Panc1 (cell line): Measurements from ENCODE around the gene PAX3. TPM values are rescaled to one million over a fixed set of nuclear protein-coding genes. Genes with fewer than 3 reads are reported as not detected.

ENCODE experiments used
- ATAC-seq: fragments of 200-7000 bp; cut with Tn5 transposase; 2 replicates; pipeline ENCODE4 v1.9.1; 2020; ENCODE audit warnings: mild to moderate bottlenecking, moderate library complexity
- BruUV-seq: library from RNA; stranded (reverse); fragments of 400-500 nt; replicated peaks from 2 replicates; lab custom pipeline; 2021; lab: Mats Ljungman, UMichigan
- CTCF ChIA-PET: fragments of 300-600 bp; sonication (Branson Sonifier 250); formaldehyde crosslinking; loops from one replicate; lab custom pipeline; 2022; ENCODE audit warnings: antibody characterized with exemption; lab: Charles Lee
- POLR2A ChIA-PET: fragments of 300-600 bp; sonication (Branson Sonifier 250); formaldehyde crosslinking; loops from one replicate; lab custom pipeline; 2022; ENCODE audit warnings: antibody characterized with exemption; lab: Charles Lee
- DNase-seq: peaks from one replicate; pipeline ENCODE4 v3.0.0-alpha.2; 2010; ENCODE audit warnings: low read depth, low spot score
- H3K27ac ChIP-seq: 2 replicates; pipeline ENCODE4 v1.5.1; 2011; ENCODE audit warnings: mild to moderate bottlenecking, low read length, inconsistent platforms
- H3K27me3 ChIP-seq: fragments of 200-500 bp; sonication (Bioruptor generic); 2 replicates; pipeline ENCODE4 v1.6.0; 2014; ENCODE audit warnings: low read length, inconsistent platforms; ENCODE audit not compliant: control insufficient read depth, insufficient read depth
- H3K36me3 ChIP-seq: fragments of 200-500 bp; sonication (Bioruptor generic); 2 replicates; pipeline ENCODE4 v1.5.1; 2014; ENCODE audit warnings: inconsistent platforms, mild to moderate bottlenecking, low read length, moderate library complexity; ENCODE audit not compliant: control insufficient read depth, insufficient read depth
- H3K4me1 ChIP-seq: 2 replicates; pipeline ENCODE4 v1.5.1; 2011; ENCODE audit warnings: inconsistent platforms, mild to moderate bottlenecking, low read length, moderate library complexity; ENCODE audit not compliant: control insufficient read depth, insufficient read depth
- H3K4me3 ChIP-seq, 2 experiments: 2 replicates each; pipeline ENCODE4 v1.5.1; 2011 to 2012; ENCODE audit warnings: low read depth in 2 of 2, low read length in 2 of 2, mild to moderate bottlenecking in 2 of 2, inconsistent platforms in 1 of 2, moderate library complexity in 1 of 2
- H3K9me3 ChIP-seq: fragments of 200-500 bp; sonication (Bioruptor generic); 2 replicates; pipeline ENCODE4 v1.5.1; 2014; ENCODE audit warnings: low read depth, mild to moderate bottlenecking, inconsistent platforms, low read length, moderate library complexity; ENCODE audit not compliant: control insufficient read depth, insufficient read depth
- POLR2AphosphoS5 ChIP-seq: IDR thresholded peaks from 2 replicates; pipeline ENCODE4 v1.6.1; 2012; ENCODE audit warnings: mild to moderate bottlenecking, low read depth, low read length, moderate library complexity
- SIN3A ChIP-seq: IDR thresholded peaks from 2 replicates; pipeline ENCODE4 v1.6.1; 2012; ENCODE audit warnings: low read depth, mild to moderate bottlenecking, low read length, moderate library complexity, borderline replicate concordance; ENCODE audit not compliant: insufficient read depth
- TCF7L2 ChIP-seq: IDR thresholded peaks from 2 replicates; pipeline ENCODE4 v1.6.1; 2011; ENCODE audit warnings: mild to moderate bottlenecking, low read depth, low read length, inconsistent platforms
- in situ Hi-C: cut with HindIII; loops from 2 replicates; pipeline ENCODE4 v1.10.0; 2016; ENCODE audit warnings: low sequenced_read_pairs, low pct_unique_long_range_greater_than_20kb
- intact Hi-C: fragments of 100-400 bp; cut with micrococcal nuclease; formaldehyde crosslinking; loops from one replicate; pipeline ENCODE4 v1.10.0; 2022; ENCODE audit not compliant: unreplicated experiment
- total RNA-seq: library from RNA; stranded (reverse); gene quantifications from one replicate; pipeline ENCODE4 v1.2.1, GENCODE V29; 2021; ENCODE audit not compliant: unreplicated experiment
- TF ChIP-seq, protein P1 (sequence below): fragments of 450-650 bp; IDR thresholded peaks from 2 replicates; pipeline ENCODE4 v1.5.1; 2017; ENCODE audit warnings: mild to moderate bottlenecking
- TF ChIP-seq, protein P2 (sequence below), 2 experiments: IDR thresholded peaks; 2 replicates each; pipeline ENCODE4 v1.6.1; 2011 to 2012; ENCODE audit warnings: low read depth in 2 of 2, control low read depth in 1 of 2, low read length in 1 of 2, mild to moderate bottlenecking in 1 of 2, moderate library complexity in 1 of 2; ENCODE audit not compliant: insufficient read depth in 1 of 2

The PAX3 gene
- total RNA-seq, 1 experiment from 2014 or later: not detected

DNA sequence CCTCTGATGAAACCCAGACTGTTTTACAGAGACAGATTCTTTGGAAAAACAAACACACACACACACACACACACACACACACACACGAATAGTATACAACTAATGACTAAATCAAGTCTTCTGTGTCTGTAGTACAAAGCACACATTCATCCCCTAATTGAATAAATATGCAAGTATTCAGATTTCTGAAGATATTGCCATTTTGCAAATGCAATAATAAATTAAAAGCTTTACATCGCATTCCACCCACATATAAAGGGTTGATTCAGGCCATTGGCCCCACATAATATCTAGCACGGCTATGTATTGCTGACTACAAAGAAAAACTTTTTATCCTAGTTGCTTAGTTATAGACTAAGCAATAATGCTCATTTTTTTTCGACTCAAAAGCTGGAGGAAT is 86.2 kb downstream of the PAX3 start:
- TF ChIP-seq SIN3A (no peak), TCF7L2 (no peak), POLR2AphosphoS5 (no peak)
- TF ChIP-seq, protein P1, sequence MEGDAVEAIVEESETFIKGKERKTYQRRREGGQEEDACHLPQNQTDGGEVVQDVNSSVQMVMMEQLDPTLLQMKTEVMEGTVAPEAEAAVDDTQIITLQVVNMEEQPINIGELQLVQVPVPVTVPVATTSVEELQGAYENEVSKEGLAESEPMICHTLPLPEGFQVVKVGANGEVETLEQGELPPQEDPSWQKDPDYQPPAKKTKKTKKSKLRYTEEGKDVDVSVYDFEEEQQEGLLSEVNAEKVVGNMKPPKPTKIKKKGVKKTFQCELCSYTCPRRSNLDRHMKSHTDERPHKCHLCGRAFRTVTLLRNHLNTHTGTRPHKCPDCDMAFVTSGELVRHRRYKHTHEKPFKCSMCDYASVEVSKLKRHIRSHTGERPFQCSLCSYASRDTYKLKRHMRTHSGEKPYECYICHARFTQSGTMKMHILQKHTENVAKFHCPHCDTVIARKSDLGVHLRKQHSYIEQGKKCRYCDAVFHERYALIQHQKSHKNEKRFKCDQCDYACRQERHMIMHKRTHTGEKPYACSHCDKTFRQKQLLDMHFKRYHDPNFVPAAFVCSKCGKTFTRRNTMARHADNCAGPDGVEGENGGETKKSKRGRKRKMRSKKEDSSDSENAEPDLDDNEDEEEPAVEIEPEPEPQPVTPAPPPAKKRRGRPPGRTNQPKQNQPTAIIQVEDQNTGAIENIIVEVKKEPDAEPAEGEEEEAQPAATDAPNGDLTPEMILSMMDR: no peak
- TF ChIP-seq, protein P2, sequence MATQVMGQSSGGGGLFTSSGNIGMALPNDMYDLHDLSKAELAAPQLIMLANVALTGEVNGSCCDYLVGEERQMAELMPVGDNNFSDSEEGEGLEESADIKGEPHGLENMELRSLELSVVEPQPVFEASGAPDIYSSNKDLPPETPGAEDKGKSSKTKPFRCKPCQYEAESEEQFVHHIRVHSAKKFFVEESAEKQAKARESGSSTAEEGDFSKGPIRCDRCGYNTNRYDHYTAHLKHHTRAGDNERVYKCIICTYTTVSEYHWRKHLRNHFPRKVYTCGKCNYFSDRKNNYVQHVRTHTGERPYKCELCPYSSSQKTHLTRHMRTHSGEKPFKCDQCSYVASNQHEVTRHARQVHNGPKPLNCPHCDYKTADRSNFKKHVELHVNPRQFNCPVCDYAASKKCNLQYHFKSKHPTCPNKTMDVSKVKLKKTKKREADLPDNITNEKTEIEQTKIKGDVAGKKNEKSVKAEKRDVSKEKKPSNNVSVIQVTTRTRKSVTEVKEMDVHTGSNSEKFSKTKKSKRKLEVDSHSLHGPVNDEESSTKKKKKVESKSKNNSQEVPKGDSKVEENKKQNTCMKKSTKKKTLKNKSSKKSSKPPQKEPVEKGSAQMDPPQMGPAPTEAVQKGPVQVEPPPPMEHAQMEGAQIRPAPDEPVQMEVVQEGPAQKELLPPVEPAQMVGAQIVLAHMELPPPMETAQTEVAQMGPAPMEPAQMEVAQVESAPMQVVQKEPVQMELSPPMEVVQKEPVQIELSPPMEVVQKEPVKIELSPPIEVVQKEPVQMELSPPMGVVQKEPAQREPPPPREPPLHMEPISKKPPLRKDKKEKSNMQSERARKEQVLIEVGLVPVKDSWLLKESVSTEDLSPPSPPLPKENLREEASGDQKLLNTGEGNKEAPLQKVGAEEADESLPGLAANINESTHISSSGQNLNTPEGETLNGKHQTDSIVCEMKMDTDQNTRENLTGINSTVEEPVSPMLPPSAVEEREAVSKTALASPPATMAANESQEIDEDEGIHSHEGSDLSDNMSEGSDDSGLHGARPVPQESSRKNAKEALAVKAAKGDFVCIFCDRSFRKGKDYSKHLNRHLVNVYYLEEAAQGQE (IDR thresholded peaks at IDR 0.05; ENCODE audit: insufficient read depth in 1 of 2, low read depth in 2 of 2, low read length in 1 of 2): no peak
- in situ Hi-C loops: no loop called here
- Histone ChIP-seq H3K27me3 (no peaks in the 10 kb centered on the region), H3K27ac (no peak overlapping the region), H3K4me1 (no peaks in the 10 kb centered on the region), H3K9me3 (no peaks in the 10 kb centered on the region), H3K4me3 (no peak overlapping the region), H3K36me3 (no peaks in the 10 kb centered on the region)
- BruUV-seq: no TSS peak
- CTCF ChIA-PET: no interaction called here
- intact Hi-C loops: no loop called here
- ATAC-seq (no peak), DNase-seq (no peak)
- POLR2A ChIA-PET: interaction anchor here (0.7 kb wide), 1 partner anchor 92 kb away, joined by 4 read pairs; no protein-coding TSS in a partner anchor

DNA sequence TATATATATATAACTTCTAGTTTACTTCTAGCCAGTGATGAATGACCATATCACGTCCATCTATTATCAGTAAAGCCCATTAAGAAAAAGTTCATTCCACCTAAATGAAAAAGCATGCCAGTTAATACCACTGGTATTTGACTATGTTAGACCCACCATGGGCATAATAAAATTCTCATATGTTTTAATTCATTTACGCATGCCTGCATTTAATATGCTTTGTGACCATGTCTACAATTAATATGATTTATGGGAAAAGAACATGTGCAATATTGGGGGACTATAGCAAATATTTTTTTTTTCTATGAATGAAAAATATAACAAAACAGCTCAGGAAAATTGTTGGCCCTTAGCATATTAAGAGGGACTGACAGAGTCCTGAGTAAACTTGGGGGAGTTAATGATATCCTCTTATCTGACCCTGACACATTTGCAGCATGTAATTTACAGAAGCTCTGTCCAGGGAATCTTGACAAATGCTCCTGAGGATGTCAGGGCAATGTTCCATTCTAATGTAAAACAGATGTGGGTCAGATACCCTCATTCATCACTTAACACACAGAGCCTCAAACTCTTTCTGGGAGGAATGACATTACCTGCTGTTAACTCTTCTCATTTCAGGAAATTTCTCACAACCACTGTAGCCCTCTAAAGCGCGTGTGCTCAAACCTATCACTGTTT is 90.6 kb downstream of the PAX3 start:
- TF ChIP-seq POLR2AphosphoS5: no peak
- TF ChIP-seq, protein P1: no peak
- TF ChIP-seq, protein P2 (IDR thresholded peaks at IDR 0.05; ENCODE audit: insufficient read depth in 1 of 2, low read depth in 2 of 2, low read length in 1 of 2): no peak
- no TSS peak for BruUV-seq
- ATAC-seq: no peak
- Histone ChIP-seq H3K4me3 (no peak overlapping the region), H3K36me3 (no peaks in the 10 kb centered on the region), H3K4me1 (no peaks in the 10 kb centered on the region), H3K27me3 (no peaks in the 10 kb centered on the region; the same call in 1 of the 2 replicates), H3K27ac (no peak overlapping the region), H3K9me3 (no peaks in the 10 kb centered on the region)
- in situ Hi-C loops: no loop called here
- intact Hi-C loops: no loop called here
- DNase-seq: no peak
- CTCF ChIA-PET: no interaction called here
- POLR2A ChIA-PET: no interaction called here
